Dendritic cell treated with granulocyte-macrophage colony-stimulating factor and Interleukin-4, amounts not matched to agents 40 ng/mL and 50 ng/mL, for 4 days (primary cell): ENCODE data around the gene PIEZO2.

ENCODE experiments used
- H3K27ac Mint-ChIP-seq: one replicate; pipeline ENCODE4 v1.8.0; 2022; ENCODE audit warnings: mild to moderate bottlenecking, mixed read lengths
- H3K27me3 Mint-ChIP-seq: one replicate; pipeline ENCODE4 v1.8.0; 2022; ENCODE audit warnings: mild to moderate bottlenecking, mixed read lengths
- H3K36me3 Mint-ChIP-seq: one replicate; pipeline ENCODE4 v1.8.0; 2022; ENCODE audit warnings: low read depth, mixed read lengths
- H3K4me1 Mint-ChIP-seq: one replicate; pipeline ENCODE4 v1.8.0; 2022; ENCODE audit warnings: low read depth, mixed read lengths
- H3K4me3 Mint-ChIP-seq: one replicate; pipeline ENCODE4 v1.8.0; 2022; ENCODE audit warnings: mild to moderate bottlenecking, moderate library complexity, mixed read lengths
- H3K9me3 Mint-ChIP-seq: one replicate; pipeline ENCODE4 v1.8.0; 2022; ENCODE audit warnings: mixed read lengths
- intact Hi-C: fragments of 100-400 bp; cut with micrococcal nuclease; formaldehyde crosslinking; loops from one replicate; pipeline ENCODE4 v1.15.0; 2022

Gene PIEZO2

GRCh38 chr18:10787293-10787901 is 362.0 kb downstream of the PIEZO2 start:
- H3K27ac Mint-ChIP-seq = no peak overlapping the region
- intact Hi-C loops = loop anchor here (2.0 to 10.0 kb wide), 3 partner anchors 223 to 375 kb away; no protein-coding TSS in a partner anchor
- H3K36me3 Mint-ChIP-seq = no peaks in the 10 kb centered on the region
- peaks cover 27% of the 10 kb centered on the region for H3K4me1 Mint-ChIP-seq
- no peaks in the 10 kb centered on the region for H3K9me3 Mint-ChIP-seq
- H3K27me3 Mint-ChIP-seq = peaks cover 8% of the 10 kb centered on the region
- H3K4me3 Mint-ChIP-seq = no peak overlapping the region

GRCh38 chr18:10785798-10786197 is 363.6 kb downstream of the PIEZO2 start:
- no peak overlapping the region for H3K27ac Mint-ChIP-seq
- no peaks in the 10 kb centered on the region for H3K9me3 Mint-ChIP-seq
- peaks cover 8% of the 10 kb centered on the region for H3K27me3 Mint-ChIP-seq
- H3K4me3 Mint-ChIP-seq = no peak overlapping the region
- intact Hi-C loops = loop anchor here (2.0 to 10.0 kb wide), 3 partner anchors 221 to 377 kb away; no protein-coding TSS in a partner anchor
- no peaks in the 10 kb centered on the region for H3K36me3 Mint-ChIP-seq
- peaks cover 19% of the 10 kb centered on the region for H3K4me1 Mint-ChIP-seq

GRCh38 chr18:10784596-10785202 is 364.7 kb downstream of the PIEZO2 start:
- Mint-ChIP-seq H3K27ac (no peak overlapping the region), H3K27me3 (peaks cover 8% of the 10 kb centered on the region), H3K4me1 (peaks cover 14% of the 10 kb centered on the region), H3K9me3 (no peaks in the 10 kb centered on the region), H3K4me3 (no peak overlapping the region), H3K36me3 (no peaks in the 10 kb centered on the region)
- intact Hi-C loops = loop anchor here (5.0 to 10.0 kb wide), 2 partner anchors 220 to 378 kb away; no protein-coding TSS in a partner anchor

- Mint-ChIP-seq H3K4me3 (no peak overlapping the region), H3K36me3 (no peaks in the 10 kb centered on the region), H3K27ac (no peak overlapping the region), H3K4me1 (peaks cover 9% of the 10 kb centered on the region), H3K9me3 (no peaks in the 10 kb centered on the region), H3K27me3 (peaks cover 8% of the 10 kb centered on the region)
- intact Hi-C loops = loop anchor here (10.0 kb wide), 1 partner anchor 219 kb away; no protein-coding TSS in a partner anchor
Observed at GRCh38 chr18:10783941-10784340, 365.4 kb downstream of the PIEZO2 start.

- H3K4me1 Mint-ChIP-seq = peaks cover 7% of the 10 kb centered on the region
- no peaks in the 10 kb centered on the region for H3K36me3 Mint-ChIP-seq
- no peaks in the 10 kb centered on the region for H3K9me3 Mint-ChIP-seq
- intact Hi-C loops = no loop called here
- H3K27ac Mint-ChIP-seq = no peak overlapping the region
- H3K27me3 Mint-ChIP-seq = peaks cover 3% of the 10 kb centered on the region
- H3K4me3 Mint-ChIP-seq = no peak overlapping the region
Observed at GRCh38 chr18:10776493-10776892, 372.9 kb downstream of the PIEZO2 start.

- no peak overlapping the region for H3K27ac Mint-ChIP-seq
- no peak overlapping the region for H3K4me3 Mint-ChIP-seq
- peaks cover 7% of the 10 kb centered on the region for H3K4me1 Mint-ChIP-seq
- H3K27me3 Mint-ChIP-seq = peaks cover 3% of the 10 kb centered on the region
- intact Hi-C loops = no loop called here
- H3K9me3 Mint-ChIP-seq = no peaks in the 10 kb centered on the region
- H3K36me3 Mint-ChIP-seq = no peaks in the 10 kb centered on the region
Observed at GRCh38 chr18:10775026-10775425, 374.3 kb downstream of the PIEZO2 start.

GRCh38 chr18:10771053-10771709 is 378.2 kb downstream of the PIEZO2 start:
- no peaks in the 10 kb centered on the region for H3K36me3 Mint-ChIP-seq
- H3K9me3 Mint-ChIP-seq = no peaks in the 10 kb centered on the region
- H3K4me3 Mint-ChIP-seq = no peak overlapping the region
- peaks cover 7% of the 10 kb centered on the region for H3K4me1 Mint-ChIP-seq
- no peak overlapping the region for H3K27ac Mint-ChIP-seq
- peaks cover 3% of the 10 kb centered on the region for H3K27me3 Mint-ChIP-seq
- intact Hi-C loops = no loop called here

GRCh38 chr18:10770264-10770663 is 379.1 kb downstream of the PIEZO2 start:
- Mint-ChIP-seq H3K4me1 (peaks cover 11% of the 10 kb centered on the region), H3K27me3 (peaks cover 3% of the 10 kb centered on the region), H3K9me3 (no peaks in the 10 kb centered on the region), H3K36me3 (no peaks in the 10 kb centered on the region), H3K4me3 (no peak overlapping the region), H3K27ac (no peak overlapping the region)
- intact Hi-C loops = no loop called here

GRCh38 chr18:10768221-10768620 is 381.1 kb downstream of the PIEZO2 start:
- intact Hi-C loops = no loop called here
- H3K9me3 Mint-ChIP-seq = no peaks in the 10 kb centered on the region
- H3K27me3 Mint-ChIP-seq = no peaks in the 10 kb centered on the region
- H3K36me3 Mint-ChIP-seq = no peaks in the 10 kb centered on the region
- no peak overlapping the region for H3K4me3 Mint-ChIP-seq
- peaks cover 7% of the 10 kb centered on the region for H3K4me1 Mint-ChIP-seq
- H3K27ac Mint-ChIP-seq = no peak overlapping the region

- intact Hi-C loops = no loop called here
Observed at GRCh38 chr18:10767658-10768057, 381.7 kb downstream of the PIEZO2 start.

GRCh38 chr18:10760986-10761385 is 388.4 kb downstream of the PIEZO2 start:
- Mint-ChIP-seq H3K36me3 (no peaks in the 10 kb centered on the region), H3K4me1 (peaks cover 5% of the 10 kb centered on the region), H3K27me3 (no peaks in the 10 kb centered on the region), H3K4me3 (no peak overlapping the region), H3K9me3 (no peaks in the 10 kb centered on the region), H3K27ac (no peak overlapping the region)
- intact Hi-C loops = no loop called here

More at GRCh38 chr18:10767658-10768057, 381.7 kb downstream of the PIEZO2 start:
- H3K4me3 Mint-ChIP-seq = no peak overlapping the region
- peaks cover 7% of the 10 kb centered on the region for H3K4me1 Mint-ChIP-seq
- H3K27me3 Mint-ChIP-seq = no peaks in the 10 kb centered on the region
- H3K27ac Mint-ChIP-seq = no peak overlapping the region
- no peaks in the 10 kb centered on the region for H3K9me3 Mint-ChIP-seq
- no peaks in the 10 kb centered on the region for H3K36me3 Mint-ChIP-seq

- Mint-ChIP-seq H3K27ac (no peak overlapping the region), H3K36me3 (no peaks in the 10 kb centered on the region), H3K4me1 (no peaks in the 10 kb centered on the region), H3K9me3 (no peaks in the 10 kb centered on the region), H3K4me3 (no peak overlapping the region), H3K27me3 (no peaks in the 10 kb centered on the region)
- intact Hi-C loops = no loop called here
Observed at GRCh38 chr18:10759241-10759640, 390.1 kb downstream of the PIEZO2 start.

- no peaks in the 10 kb centered on the region for H3K36me3 Mint-ChIP-seq
- H3K27me3 Mint-ChIP-seq = no peaks in the 10 kb centered on the region
- H3K4me3 Mint-ChIP-seq = no peak overlapping the region
- no peaks in the 10 kb centered on the region for H3K9me3 Mint-ChIP-seq
- intact Hi-C loops = no loop called here
- no peaks in the 10 kb centered on the region for H3K4me1 Mint-ChIP-seq
- H3K27ac Mint-ChIP-seq = no peak overlapping the region
Observed at GRCh38 chr18:10757946-10758345, 391.4 kb downstream of the PIEZO2 start.

GRCh38 chr18:10757349-10757748 is 392.0 kb downstream of the PIEZO2 start:
- intact Hi-C loops = no loop called here
- H3K36me3 Mint-ChIP-seq = no peaks in the 10 kb centered on the region
- H3K4me3 Mint-ChIP-seq = no peak overlapping the region
- no peaks in the 10 kb centered on the region for H3K9me3 Mint-ChIP-seq
- H3K27me3 Mint-ChIP-seq = no peaks in the 10 kb centered on the region
- no peak overlapping the region for H3K27ac Mint-ChIP-seq
- H3K4me1 Mint-ChIP-seq = no peaks in the 10 kb centered on the region
